Right atrium auricular region (tissue), 2 donors: ENCODE data around the gene TMEM26. TPM values are rescaled to one million over a fixed set of nuclear protein-coding genes. Genes with fewer than 3 reads are reported as not detected.
"Not testable (repeated sequence)": the region's sequence is repeated elsewhere in the genome, so short reads cannot be mapped to it uniquely, and the experiment has no call there.

Experiments
- DNase-seq: peaks from one replicate; pipeline ENCODE4 v3.0.0-alpha.2; 2019; ENCODE audit warnings: low spot score
- H3K27ac ChIP-seq, 2 donors: fragments of 200-600 bp; sonication (generic); 1 replicate in 1 of 2; 2 replicates in 1 of 2; pipeline ENCODE4 v1.5.1; 2016 to 2019
- H3K27me3 ChIP-seq, 2 donors: fragments of 200-600 bp; sonication (generic); one replicate each; pipeline versions ENCODE4 v1.5.1 to v1.6.0; 2017 to 2019
- H3K36me3 ChIP-seq: fragments of 200-600 bp; sonication (generic); one replicate; pipeline ENCODE4 v1.5.1; 2016
- H3K4me1 ChIP-seq, 2 donors: fragments of 200-600 bp; sonication (generic); one replicate each; pipeline versions ENCODE4 v1.5.1 to v1.6.0; 2017 to 2019
- H3K4me3 ChIP-seq, 2 donors: fragments of 200-600 bp; sonication (generic); 1 replicate in 1 of 2; 2 replicates in 1 of 2; pipeline ENCODE4 v1.5.1; 2017 to 2019; ENCODE audit warnings: mild to moderate bottlenecking in 1 of 2, moderate library complexity in 1 of 2
- H3K9me3 ChIP-seq, 2 donors: fragments of 200-600 bp; sonication (generic); one replicate each; pipeline ENCODE4 v1.5.1; 2019
- CTCF ChIP-seq, 2 donors: fragments of 200-600 bp; sonication (generic); IDR thresholded peaks; one replicate each; pipeline ENCODE4 v1.5.1; 2019; ENCODE audit warnings: antibody characterized with exemption in 2 of 2
- total RNA-seq, 2 donors: library from RNA; depleted of rRNA; stranded (reverse); fragments of >200 nt; gene quantifications; one replicate each; pipeline ENCODE4 v1.1.0, GENCODE V29; 2016

Gene TMEM26
- total RNA-seq, 2 donors from 2014 or later, result 0.08 to 0.11 TPM

- no peak for TF ChIP-seq CTCF (IDR thresholded peaks at IDR 0.05)
- Histone ChIP-seq H3K4me1 (peaks cover 0 to 8% of the 10 kb centered on the region in 2 donors), H3K4me3 (peak overlapping the region; percentile 20 to 22), H3K36me3 (no peaks in the 10 kb centered on the region), H3K27me3 (no peaks in the 10 kb centered on the region), H3K9me3 (no peaks in the 10 kb centered on the region), H3K27ac (no peak overlapping the region)
- no peak for DNase-seq
Measured at GRCh38 chr10:61397175-61397986, 55.8 kb downstream of the TMEM26 start.

- Histone ChIP-seq H3K9me3 (no peaks in the 10 kb centered on the region), H3K27ac (no peak overlapping the region), H3K4me3 (no peak overlapping the region), H3K36me3 (no peaks in the 10 kb centered on the region), H3K27me3 (no peaks in the 10 kb centered on the region), H3K4me1 (no peaks in the 10 kb centered on the region)
- no peak for TF ChIP-seq CTCF (IDR thresholded peaks at IDR 0.05)
- no peak for DNase-seq
Measured at GRCh38 chr10:61391281-61391680, 61.9 kb downstream of the TMEM26 start.

- no peak for DNase-seq
- Histone ChIP-seq H3K9me3 (no peaks in the 10 kb centered on the region), H3K4me3 (no peak overlapping the region), H3K27me3 (no peaks in the 10 kb centered on the region), H3K4me1 (no peaks in the 10 kb centered on the region), H3K36me3 (no peaks in the 10 kb centered on the region), H3K27ac (no peak overlapping the region)
- TF ChIP-seq CTCF (IDR thresholded peaks at IDR 0.05), result no peak
Measured at GRCh38 chr10:61390851-61391250, 62.3 kb downstream of the TMEM26 start.

GRCh38 chr10:61389887-61390286 lies 63.3 kb downstream of the TMEM26 start:
- no peaks in the 10 kb centered on the region for H3K36me3 ChIP-seq
- H3K4me1 ChIP-seq, result no peaks in the 10 kb centered on the region
- no peak for TF ChIP-seq CTCF (IDR thresholded peaks at IDR 0.05)
- no peak overlapping the region for H3K4me3 ChIP-seq
- no peaks in the 10 kb centered on the region for H3K27me3 ChIP-seq
- no peak for DNase-seq
- H3K27ac ChIP-seq, result no peak overlapping the region
- no peaks in the 10 kb centered on the region for H3K9me3 ChIP-seq

- not testable (repeated sequence) for H3K36me3 ChIP-seq, H3K4me1 ChIP-seq, H3K27ac ChIP-seq, H3K9me3 ChIP-seq, H3K27me3 ChIP-seq, H3K4me3 ChIP-seq, DNase-seq
Measured at GRCh38 chr10:61388986-61389385, 64.2 kb downstream of the TMEM26 start.

GRCh38 chr10:61385231-61386001 lies 67.8 kb downstream of the TMEM26 start:
- no peak for DNase-seq
- Histone ChIP-seq H3K9me3 (no peaks in the 10 kb centered on the region), H3K4me3 (no peak overlapping the region), H3K27me3 (no peaks in the 10 kb centered on the region), H3K27ac (no peak overlapping the region), H3K36me3 (no peaks in the 10 kb centered on the region), H3K4me1 (no peaks in the 10 kb centered on the region)
- no peak for TF ChIP-seq CTCF (IDR thresholded peaks at IDR 0.05)

- DNase-seq, H3K4me3 ChIP-seq, H3K4me1 ChIP-seq, H3K27me3 ChIP-seq, H3K9me3 ChIP-seq, H3K27ac ChIP-seq, H3K36me3 ChIP-seq: not testable (repeated sequence)
Measured at GRCh38 chr10:61381153-61381552, 72.0 kb downstream of the TMEM26 start.
